GM19452 (cell line): ENCODE data around the gene CSNK2A3.
"Not testable (repeated sequence)": the region's sequence is repeated elsewhere in the genome, so short reads cannot be mapped to it uniquely, and the experiment has no call there.

ENCODE experiments used
- ATAC-seq: cut with Tn5 transposase; IDR thresholded peaks from one replicate; pipeline ENCODE4 v1.9.1; 2021; ENCODE audit not compliant: unreplicated experiment

Gene CSNK2A3

GRCh38 chr11:11352878-11353277 is at the start of gene CSNK2A3:
TSS of gene CSNK2A3 (minus strand) at chr11:11353250. CDS start at chr11:11353119, 131 bp downstream.
- not testable (repeated sequence) for ATAC-seq

GRCh38 chr11:11401960-11402535 is 49.0 kb upstream of the CSNK2A3 start:
- ATAC-seq, result no peak

GRCh38 chr11:11400635-11401232 is 47.7 kb upstream of the CSNK2A3 start:
- no peak for ATAC-seq

GRCh38 chr11:11400121-11400520 is 47.1 kb upstream of the CSNK2A3 start:
- no peak for ATAC-seq

- no peak for ATAC-seq
These were observed 44.7 kb upstream of the CSNK2A3 start for GRCh38 chr11:11397781-11398180.

GRCh38 chr11:11397036-11397415 is 44.0 kb upstream of the CSNK2A3 start:
- no peak for ATAC-seq

- ATAC-seq, result no peak
These were observed 43.4 kb upstream of the CSNK2A3 start for GRCh38 chr11:11396301-11397035.

- no peak for ATAC-seq
These were observed 42.1 kb upstream of the CSNK2A3 start for GRCh38 chr11:11395126-11395525.

- no peak for ATAC-seq
These were observed 41.2 kb upstream of the CSNK2A3 start for GRCh38 chr11:11394241-11394640.

- no peak for ATAC-seq
These were observed 38.9 kb upstream of the CSNK2A3 start for GRCh38 chr11:11391796-11392463.

- ATAC-seq, result no peak
These were observed 38.1 kb upstream of the CSNK2A3 start for GRCh38 chr11:11391169-11391568.

GRCh38 chr11:11390068-11390771 is 37.2 kb upstream of the CSNK2A3 start:
- ATAC-seq, result no peak

- no peak for ATAC-seq
These were observed 36.2 kb upstream of the CSNK2A3 start for GRCh38 chr11:11389238-11389637.

GRCh38 chr11:11387622-11388305 is 34.7 kb upstream of the CSNK2A3 start:
- no peak for ATAC-seq

- ATAC-seq, result no peak
These were observed 34.2 kb upstream of the CSNK2A3 start for GRCh38 chr11:11387207-11387606.

- no peak for ATAC-seq
These were observed 31.8 kb upstream of the CSNK2A3 start for GRCh38 chr11:11384829-11385228.

- no peak for ATAC-seq
These were observed 30.9 kb upstream of the CSNK2A3 start for GRCh38 chr11:11383995-11384394.

- no peak for ATAC-seq
These were observed 29.9 kb upstream of the CSNK2A3 start for GRCh38 chr11:11382858-11383532.

GRCh38 chr11:11381471-11382105 is 28.5 kb upstream of the CSNK2A3 start:
- no peak for ATAC-seq

GRCh38 chr11:11380883-11381282 is 27.8 kb upstream of the CSNK2A3 start:
- no peak for ATAC-seq
